Ascending aorta (tissue), 2 donors: ENCODE data around the gene KPNB1. TPM values are rescaled to one million over a fixed set of nuclear protein-coding genes. Genes with fewer than 3 reads are reported as not detected.

Experiments used
- DNase-seq, 2 donors: peaks; one replicate each; pipeline ENCODE4 v3.0.0-alpha.2; 2019; ENCODE audit warnings: low spot score in 2 of 2
- H3K27ac ChIP-seq, 2 donors: fragments of 200-600 bp; sonication (generic); one replicate each; pipeline ENCODE4 v1.5.1; 2016 to 2017; ENCODE audit warnings: mild to moderate bottlenecking in 1 of 2
- H3K27me3 ChIP-seq: fragments of 200-600 bp; sonication (generic); one replicate; pipeline ENCODE4 v1.5.1; 2017
- H3K36me3 ChIP-seq, 2 donors: fragments of 200-600 bp; sonication (generic); one replicate each; pipeline ENCODE4 v1.5.1; 2016
- H3K4me1 ChIP-seq, 2 donors: fragments of 200-600 bp; sonication (generic); one replicate each; pipeline ENCODE4 v1.5.1; 2016 to 2017; ENCODE audit warnings: mild to moderate bottlenecking in 1 of 2
- H3K4me3 ChIP-seq, 2 donors: fragments of 200-600 bp; sonication (generic); one replicate each; pipeline ENCODE4 v1.5.1; 2016 to 2017; ENCODE audit warnings: mild to moderate bottlenecking in 1 of 2
- H3K9me3 ChIP-seq, 2 donors: fragments of 200-600 bp; sonication (generic); one replicate each; pipeline ENCODE4 v1.5.1; 2016
- intact Hi-C: fragments of 100-400 bp; cut with DNase I; formaldehyde crosslinking; loops from one replicate; pipeline ENCODE4 v1.15.1; 2023
- total RNA-seq: library from RNA; depleted of rRNA; stranded (reverse); fragments of >200 nt; gene quantifications from one replicate; pipeline ENCODE4 v1.1.0, GENCODE V29; 2016
- TF ChIP-seq, protein P1 (sequence below), 3 experiments: fragments of 200-600 bp in 2 of 3; fragments of 450-650 bp in 1 of 3; sonication (generic) in 2 of 3; IDR thresholded peaks; one replicate each; pipeline ENCODE4 v1.5.1; 2016 to 2019; ENCODE audit warnings: antibody characterized with exemption in 3 of 3, mild to moderate bottlenecking in 1 of 3, moderate library complexity in 1 of 3

The KPNB1 gene
- total RNA-seq, 1 donor from 2014 or later: 261 TPM

DNA sequence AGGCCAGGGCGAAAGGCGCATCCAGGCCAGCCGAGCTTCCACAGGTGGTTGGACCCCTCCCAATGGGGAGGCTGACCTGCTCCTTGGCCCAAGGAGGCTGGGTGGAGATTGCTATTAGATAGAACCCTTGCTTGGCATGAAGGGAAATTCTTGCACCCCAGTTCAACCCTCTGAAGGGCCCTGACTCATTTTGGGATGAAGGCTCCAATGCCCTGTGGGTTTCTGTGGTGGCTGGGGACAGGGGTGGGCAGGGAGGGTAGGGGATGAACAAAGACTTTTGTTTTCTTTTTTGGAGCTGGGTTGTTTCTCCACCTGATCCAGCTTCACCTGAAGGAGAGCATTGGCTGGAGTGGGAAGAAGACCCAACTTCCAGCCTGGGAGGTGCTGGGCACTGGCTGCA lies 66.7 kb downstream of the KPNB1 start:
- Histone ChIP-seq H3K4me3 (no peak overlapping the region), H3K27ac (no peak overlapping the region), H3K36me3 (no peaks in the 10 kb centered on the region), H3K27me3 (peaks cover 6% of the 10 kb centered on the region), H3K9me3 (no peaks in the 10 kb centered on the region), H3K4me1 (no peaks in the 10 kb centered on the region)
- DNase-seq: no peak
- TF ChIP-seq, protein P1, sequence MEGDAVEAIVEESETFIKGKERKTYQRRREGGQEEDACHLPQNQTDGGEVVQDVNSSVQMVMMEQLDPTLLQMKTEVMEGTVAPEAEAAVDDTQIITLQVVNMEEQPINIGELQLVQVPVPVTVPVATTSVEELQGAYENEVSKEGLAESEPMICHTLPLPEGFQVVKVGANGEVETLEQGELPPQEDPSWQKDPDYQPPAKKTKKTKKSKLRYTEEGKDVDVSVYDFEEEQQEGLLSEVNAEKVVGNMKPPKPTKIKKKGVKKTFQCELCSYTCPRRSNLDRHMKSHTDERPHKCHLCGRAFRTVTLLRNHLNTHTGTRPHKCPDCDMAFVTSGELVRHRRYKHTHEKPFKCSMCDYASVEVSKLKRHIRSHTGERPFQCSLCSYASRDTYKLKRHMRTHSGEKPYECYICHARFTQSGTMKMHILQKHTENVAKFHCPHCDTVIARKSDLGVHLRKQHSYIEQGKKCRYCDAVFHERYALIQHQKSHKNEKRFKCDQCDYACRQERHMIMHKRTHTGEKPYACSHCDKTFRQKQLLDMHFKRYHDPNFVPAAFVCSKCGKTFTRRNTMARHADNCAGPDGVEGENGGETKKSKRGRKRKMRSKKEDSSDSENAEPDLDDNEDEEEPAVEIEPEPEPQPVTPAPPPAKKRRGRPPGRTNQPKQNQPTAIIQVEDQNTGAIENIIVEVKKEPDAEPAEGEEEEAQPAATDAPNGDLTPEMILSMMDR (IDR thresholded peaks at IDR 0.05): no peak
- intact Hi-C loops: no loop called here

DNA sequence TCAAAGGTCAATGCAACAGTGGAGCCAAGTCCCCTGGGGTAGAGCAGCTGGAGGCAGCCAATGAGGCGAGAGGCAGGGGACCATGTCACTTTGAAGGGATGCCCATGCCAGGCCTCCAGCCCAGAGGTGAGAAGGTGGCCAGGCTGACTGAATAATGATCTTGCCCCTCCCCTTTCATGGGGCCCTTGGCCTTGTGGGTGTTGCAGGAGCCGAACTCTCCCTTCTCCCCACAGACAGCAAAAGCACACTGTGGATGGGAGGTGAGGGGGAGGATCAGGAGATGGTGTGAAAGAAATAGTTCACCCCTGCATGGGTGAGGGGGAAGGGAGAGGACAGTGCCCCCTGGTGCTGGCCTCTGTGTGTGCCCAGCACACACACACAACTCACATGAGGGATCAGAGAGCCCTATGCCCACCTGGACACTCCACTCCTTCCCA lies 67.6 kb downstream of the KPNB1 start:
- intact Hi-C loops: no loop called here
- no peak for DNase-seq
- Histone ChIP-seq H3K4me3 (no peak overlapping the region), H3K4me1 (no peaks in the 10 kb centered on the region), H3K36me3 (no peaks in the 10 kb centered on the region), H3K27me3 (peaks cover 13% of the 10 kb centered on the region), H3K9me3 (no peaks in the 10 kb centered on the region), H3K27ac (no peak overlapping the region)
- TF ChIP-seq, protein P1 (IDR thresholded peaks at IDR 0.05): peak in 2 of 3 experiments; percentile 14 to 17

DNA sequence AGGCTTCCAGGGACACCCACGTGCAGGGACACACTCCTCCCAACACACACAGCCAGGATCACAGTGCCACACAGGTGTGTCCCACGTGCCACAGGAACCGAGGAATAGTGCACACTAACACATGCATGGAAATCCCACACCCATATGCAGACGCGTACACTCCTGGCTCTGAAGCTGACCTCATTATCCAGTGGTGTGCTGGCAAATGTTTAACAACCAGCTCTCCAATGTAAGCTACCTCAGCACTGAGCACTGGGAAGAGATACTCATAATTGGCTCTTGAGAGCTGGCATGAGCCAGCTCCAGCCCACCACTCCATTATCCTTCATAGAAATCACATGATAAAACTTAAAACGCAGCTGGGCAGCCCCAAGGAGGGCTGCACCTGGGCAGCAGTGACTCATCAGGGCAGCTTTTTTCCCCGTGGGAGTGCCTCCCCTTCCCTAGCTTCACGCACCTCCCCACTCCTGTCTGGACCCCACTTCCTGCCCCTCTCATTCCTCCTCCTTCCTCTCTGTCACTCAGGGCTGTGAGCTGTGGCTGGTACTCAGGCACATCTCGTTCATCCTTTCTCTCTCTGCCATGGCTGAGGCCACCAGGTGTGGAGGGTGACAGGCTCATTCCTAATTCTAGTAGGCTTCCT lies 68.4 kb downstream of the KPNB1 start:
- Histone ChIP-seq H3K36me3 (no peaks in the 10 kb centered on the region), H3K27me3 (peaks cover 13% of the 10 kb centered on the region), H3K27ac (no peak overlapping the region), H3K4me1 (no peaks in the 10 kb centered on the region), H3K4me3 (no peak overlapping the region), H3K9me3 (no peaks in the 10 kb centered on the region)
- intact Hi-C loops: no loop called here
- DNase-seq: no peak
- TF ChIP-seq, protein P1 (IDR thresholded peaks at IDR 0.05): no peak

DNA sequence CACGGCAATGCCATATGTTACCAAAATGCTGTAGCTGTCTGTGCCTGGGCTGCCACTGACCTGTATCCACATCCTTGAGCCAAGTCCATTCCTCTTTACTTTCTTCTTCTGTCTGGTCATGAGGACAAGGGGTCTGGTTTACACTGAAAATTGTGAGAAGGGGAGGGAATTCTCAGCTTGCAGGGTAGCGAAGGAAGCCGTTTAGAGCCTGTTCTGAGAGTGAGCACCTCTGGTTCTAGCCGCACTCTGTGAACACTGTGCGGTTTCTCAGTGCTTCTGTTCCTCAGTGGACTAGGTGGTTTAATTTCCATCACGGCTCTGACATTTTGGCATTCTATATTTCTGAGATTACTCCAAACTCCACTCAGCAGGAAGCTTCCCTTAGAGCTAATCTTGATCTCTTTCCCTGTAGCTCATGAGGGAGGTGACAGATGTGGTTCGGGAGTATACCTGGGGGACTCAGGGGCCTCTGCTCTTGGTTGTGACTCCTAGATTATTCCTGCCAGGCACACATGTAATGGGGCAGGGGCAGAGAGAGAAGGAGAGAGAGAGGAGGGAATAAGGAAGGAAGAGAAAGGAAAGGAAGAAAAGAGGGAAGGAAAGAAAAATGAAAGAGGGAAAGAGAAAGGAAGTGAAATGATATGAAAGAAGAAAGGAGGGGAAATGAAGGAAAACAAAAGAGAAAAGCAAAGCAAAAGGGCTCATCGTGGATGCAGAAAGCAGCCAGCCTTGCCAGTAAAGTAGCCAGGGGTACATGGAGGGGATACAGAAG lies 69.1 kb downstream of the KPNB1 start:
- H3K27me3 ChIP-seq: peaks cover 13% of the 10 kb centered on the region
- TF ChIP-seq, protein P1 (IDR thresholded peaks at IDR 0.05): no peak
- H3K9me3 ChIP-seq: no peaks in the 10 kb centered on the region
- intact Hi-C loops: no loop called here
- H3K36me3 ChIP-seq: no peaks in the 10 kb centered on the region
- H3K27ac ChIP-seq: no peak overlapping the region
- no peak for DNase-seq
- no peaks in the 10 kb centered on the region for H3K4me1 ChIP-seq
- no peak overlapping the region for H3K4me3 ChIP-seq

DNA sequence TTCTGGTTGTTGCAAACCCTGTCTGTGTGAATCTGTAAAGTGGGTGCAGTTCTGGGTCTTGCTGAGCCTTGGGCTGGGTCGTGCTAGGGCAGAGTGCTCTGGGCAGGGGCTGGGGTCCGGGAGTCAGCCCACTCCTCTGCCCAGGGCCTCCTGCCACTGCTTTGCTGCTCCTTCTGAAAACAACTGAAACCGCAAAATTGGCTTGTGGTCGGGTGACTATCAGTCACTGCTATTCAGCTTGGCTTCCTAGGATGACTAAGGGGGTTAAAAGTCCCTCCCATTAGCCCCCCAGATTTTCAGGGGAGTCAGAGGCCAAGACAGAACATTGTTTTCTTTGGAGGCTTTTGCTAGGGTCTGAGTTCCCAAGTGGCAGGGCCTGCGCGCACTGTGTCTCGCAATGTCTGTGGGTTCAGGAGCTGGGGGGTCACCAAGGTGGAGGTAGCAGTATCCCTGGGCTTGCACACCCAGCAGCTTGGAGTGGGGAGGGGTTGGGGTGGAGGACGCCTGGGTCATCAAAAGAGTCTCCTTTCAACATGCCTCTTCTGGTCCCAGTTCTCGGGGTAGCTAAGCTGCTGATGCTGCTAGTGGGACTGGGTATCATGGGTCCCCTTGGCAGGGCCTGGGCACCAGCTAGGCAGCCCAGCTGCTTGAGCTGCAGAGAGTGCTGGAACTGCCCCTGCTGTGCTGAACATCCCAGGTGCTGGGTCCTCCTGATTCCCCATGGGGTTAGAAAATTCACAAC lies 69.9 kb downstream of the KPNB1 start:
- peaks cover 13% of the 10 kb centered on the region for H3K27me3 ChIP-seq
- TF ChIP-seq, protein P1 (IDR thresholded peaks at IDR 0.05): no peak
- no peak for DNase-seq
- H3K36me3 ChIP-seq: no peaks in the 10 kb centered on the region
- H3K27ac ChIP-seq: no peak overlapping the region
- no peak overlapping the region for H3K4me3 ChIP-seq
- H3K9me3 ChIP-seq: no peaks in the 10 kb centered on the region
- H3K4me1 ChIP-seq: no peaks in the 10 kb centered on the region
- intact Hi-C loops: no loop called here
